HG03139 (cell line): ENCODE results near the gene KIF26A.

Experiments
- ATAC-seq: cut with Tn5 transposase; IDR thresholded peaks from one replicate; pipeline ENCODE4 v1.9.1; 2021; ENCODE audit not compliant: unreplicated experiment

KIF26A gene

DNA sequence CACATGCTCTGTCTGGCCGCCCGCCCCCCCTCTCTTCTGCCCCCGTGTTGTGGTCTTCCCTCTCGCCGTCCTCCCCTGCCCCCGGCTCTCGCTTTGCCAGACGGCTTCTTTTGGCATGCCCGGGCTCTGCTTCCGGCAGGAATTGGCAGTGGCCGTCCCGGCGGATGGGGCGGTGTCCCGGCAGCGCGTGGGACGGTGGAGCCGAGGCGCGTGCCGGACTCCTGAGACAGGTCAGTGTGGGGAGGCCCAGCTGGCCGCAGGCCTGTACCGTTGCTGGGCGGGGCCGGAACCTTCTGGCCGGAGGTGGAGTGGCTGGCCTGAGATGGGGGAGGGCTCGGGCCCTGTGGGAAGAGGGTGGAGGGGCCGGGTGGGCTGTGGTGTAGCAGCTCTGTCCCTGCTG is 17.1 kb downstream of the KIF26A start:
- ATAC-seq = no peak

DNA sequence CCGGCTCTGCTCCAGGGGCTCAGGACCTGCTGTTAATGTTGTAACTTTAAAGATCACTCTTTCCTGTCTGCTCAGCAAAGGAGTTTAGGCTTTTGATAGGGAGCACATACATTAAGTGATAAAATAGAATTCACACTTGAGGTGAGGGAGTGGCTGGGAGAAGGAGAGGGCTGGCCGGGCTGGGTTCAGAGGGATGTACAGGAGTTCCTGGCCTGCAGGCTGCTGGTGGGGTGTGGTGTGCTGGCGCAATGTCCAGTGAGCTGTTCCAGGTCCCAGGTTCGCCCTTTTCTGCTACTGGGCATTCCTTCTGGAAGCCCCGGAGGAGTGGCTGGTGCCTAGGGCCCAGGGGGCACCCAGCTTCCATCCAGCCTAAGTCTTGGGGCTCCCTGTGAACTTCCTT is 17.8 kb downstream of the KIF26A start:
- no peak for ATAC-seq

DNA sequence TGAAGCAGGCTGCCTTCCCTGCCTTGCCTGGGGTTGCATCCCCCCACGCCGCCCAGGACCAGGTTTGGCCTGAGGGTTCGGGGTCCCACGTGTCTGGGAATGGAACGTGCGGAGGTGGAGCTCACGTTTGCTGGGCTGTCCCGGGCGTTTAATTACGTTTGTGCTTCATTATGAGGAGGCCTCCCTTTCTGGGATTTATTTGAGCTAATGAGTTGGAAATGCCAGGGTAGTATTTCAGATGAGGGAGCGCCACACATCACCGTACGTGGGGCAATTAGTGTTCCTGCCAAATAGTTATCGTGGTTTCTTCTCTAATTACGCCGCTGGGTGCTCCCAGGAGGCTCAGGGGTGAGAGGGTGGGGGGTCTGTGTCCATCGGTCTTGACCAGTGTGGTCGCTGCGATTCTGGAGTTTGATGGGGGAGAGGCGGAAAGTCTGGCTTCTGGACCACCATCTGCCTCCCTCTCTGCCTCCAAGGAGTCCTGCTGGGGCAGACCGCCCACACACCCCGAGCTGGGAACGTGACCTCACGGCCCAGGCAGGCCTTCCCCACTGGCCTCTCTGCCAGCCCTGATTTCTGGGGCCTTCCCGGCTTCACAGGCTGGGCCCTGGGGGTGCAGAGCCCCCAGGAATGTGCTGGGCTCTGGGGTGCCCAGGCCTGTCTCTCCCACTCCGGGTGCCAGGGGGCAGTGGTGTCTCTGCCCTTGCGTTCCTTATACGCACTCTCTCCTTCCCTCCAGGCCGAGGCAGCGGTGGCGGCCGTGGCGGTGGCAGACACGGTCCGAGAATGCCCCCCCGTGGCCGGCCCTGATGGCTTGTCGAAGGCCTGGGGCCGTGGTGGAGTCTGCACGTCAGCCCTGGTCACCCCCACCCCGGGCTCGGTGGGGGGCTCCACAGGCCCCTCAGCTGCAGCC is 18.9 kb downstream of the KIF26A start:
- ATAC-seq = no peak

DNA sequence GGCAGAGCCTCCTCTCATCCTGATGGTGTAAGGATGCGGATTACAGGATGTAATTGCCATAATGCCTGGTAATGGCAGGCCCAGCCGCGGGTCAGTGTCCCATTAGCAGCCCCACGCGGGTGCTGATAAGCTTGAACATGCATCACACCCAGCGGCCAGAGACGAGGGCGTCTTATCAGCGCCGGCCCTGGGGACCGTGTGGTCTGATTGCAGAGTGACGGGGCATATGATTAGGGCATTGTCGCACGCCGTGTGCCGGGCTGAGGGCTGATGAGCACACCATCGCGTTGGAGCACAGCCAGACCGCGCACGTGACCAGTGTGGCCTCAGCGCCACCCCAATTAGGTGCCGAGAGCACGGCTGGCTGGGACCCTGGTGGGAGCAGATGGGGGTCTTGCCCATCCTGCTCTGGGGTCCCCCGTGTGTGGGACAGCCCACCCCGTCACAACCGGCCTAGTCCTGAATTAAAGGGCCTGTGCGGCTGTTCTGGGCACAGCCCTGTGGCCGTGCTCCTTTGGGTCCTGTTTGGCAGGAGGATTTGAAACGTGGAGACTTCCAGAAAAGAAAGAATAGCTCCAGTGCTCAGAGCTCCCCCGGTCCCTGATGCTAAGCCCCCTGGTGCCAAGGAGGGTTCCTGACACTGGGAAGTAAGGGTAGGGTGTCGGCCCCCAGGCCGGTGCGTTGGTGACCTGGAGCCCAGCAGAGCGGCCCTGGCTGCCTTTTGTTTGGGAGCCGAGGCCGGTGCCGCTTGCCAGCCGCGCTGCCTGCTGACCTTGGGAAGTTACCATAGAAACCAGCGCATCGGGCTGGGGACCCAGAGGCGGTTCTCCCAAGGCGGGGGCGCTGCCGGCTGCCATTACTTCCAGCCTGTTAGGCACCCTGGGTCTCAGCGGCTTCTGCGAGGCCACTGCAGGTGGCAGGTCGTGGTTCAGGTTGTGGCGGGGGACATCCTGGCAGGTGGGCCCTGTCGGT is 20.7 kb downstream of the KIF26A start:
- ATAC-seq = no peak

DNA sequence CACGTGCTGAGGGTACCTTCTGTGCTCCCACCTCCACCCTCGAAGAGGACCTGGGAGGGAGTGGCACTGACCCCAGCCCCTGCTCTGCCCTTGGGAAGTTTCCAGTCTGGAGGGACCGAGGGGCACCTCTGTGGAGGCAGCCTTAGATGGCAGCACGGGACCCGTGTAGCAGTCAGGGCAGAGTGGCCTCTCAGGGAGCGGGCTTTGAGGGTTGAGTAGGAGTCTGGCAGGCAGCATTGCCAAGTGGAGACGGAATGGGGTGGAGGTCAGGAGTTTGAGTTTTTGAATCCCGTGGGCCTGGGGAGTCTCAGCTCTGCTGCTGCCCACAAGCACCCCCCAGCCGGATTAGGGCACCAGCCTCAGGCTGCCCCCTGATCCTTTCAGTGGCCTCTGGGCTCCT is 21.6 kb downstream of the KIF26A start:
- no peak for ATAC-seq

DNA sequence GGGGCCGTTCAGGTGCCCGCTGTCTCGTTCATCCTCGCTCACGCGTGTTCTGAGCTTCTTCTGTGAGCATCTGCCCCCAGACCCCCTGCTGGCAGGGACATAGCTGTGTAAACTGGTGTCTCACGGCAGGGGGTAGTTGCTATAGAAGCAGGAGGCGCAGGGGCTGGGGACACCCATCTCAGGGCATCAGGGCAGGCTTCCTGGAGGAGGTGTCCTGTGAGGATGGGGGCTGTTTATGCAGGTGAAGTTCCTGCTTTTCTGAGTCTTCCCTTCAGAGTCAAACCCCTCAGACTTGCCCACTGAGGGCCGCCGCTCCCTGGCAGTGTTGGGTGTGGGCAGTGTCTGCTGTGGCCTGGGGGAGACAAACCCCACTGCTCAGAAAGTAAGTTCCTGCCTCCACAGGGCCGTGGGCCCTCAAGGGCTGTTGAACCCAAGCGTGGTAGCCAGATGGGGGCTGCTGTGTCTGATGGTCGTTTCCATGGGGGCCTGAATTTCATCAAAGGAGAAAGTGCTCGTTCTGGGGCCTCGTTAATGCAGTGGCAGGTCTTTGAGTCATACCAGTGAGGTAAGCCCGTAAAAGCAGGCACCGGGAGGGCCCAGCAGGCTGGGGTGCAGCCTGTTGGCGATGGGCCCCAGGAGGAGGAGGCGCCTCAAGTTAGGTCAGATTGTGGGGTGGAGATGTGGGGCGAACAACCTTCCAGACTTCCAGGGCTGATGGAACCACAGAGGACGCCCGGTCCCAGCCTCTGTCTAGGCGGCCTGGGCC is 23.4 kb downstream of the KIF26A start:
- ATAC-seq = no peak

DNA sequence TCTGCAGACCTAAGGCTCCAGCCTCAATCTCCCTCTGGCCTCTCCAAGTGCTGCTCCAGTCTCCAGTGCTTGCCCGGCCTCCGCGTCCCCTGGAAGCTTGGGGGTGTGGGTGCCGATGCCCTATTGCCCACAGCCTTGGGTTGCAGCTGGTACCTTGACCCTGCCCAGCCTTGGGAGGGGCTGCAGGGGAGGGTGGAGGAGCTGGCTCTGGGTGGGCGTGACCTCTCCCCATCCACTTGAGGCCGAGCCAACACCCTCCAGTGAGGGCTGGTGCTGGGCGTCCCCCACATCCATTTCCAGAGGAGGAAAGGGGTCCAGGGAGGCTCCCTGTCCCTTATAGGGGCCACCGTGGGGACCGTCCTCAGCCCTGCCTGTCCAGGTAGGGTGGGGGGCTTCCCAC is 24.1 kb downstream of the KIF26A start:
- ATAC-seq = no peak

DNA sequence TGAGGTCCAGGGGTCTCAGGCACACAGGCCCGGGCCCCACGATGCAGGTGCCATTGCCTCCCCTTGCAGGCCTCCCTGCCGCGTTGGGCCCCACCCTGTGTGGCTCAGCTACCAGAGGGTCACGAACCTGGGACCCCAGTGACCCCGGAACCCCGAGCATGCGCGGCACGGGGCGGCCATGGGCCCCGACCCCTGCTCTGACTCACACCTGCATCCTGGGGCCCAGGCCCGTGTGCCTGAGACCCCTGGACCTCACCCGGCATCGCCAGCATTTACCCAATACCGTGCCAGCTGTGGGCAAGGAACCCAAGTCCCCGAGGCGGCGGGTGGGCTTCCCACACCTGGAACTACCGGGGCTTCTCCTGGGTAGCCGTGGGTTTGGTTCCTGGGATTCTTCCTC is 25.2 kb downstream of the KIF26A start:
- ATAC-seq = no peak

DNA sequence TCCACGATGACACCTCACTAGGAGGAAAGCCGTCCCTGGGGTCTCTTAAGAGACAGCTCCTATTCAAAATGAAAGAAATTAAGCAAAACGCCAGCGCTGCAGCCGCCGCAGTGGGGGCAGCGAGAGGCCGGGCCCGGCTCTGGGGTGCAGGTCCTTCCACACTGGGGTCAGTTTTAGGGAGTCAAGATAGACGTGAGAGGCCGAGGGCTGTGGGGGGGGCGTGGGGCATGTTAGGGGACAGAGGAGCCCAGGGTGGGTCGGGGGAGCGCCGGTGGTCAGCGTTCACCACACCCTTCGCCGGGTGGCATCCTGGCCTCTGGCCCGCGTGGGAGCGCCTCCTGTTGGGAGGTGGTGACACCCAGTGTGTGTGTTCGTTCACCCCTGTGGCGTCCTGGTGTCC is 25.7 kb downstream of the KIF26A start:
- ATAC-seq = no peak

DNA sequence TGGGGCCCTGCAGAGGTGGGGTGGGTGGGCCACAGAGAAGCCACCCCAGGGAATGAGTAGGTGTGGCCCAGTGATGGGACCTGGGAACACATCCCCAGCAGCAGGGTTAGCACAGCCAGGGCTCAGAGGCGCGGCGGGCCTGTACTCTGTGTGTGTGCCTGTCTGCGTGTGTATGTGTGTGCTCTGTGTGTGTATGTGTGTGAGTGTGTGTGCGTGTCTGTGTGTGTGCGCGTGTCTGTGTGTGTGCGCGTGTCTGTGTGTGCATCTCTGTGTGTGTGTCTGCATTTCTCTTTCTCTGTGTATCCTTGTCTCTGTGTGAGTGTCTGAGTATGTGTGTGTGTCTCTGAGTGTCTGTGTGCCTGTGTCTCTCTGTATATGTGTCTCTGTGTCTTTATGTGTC is 26.1 kb downstream of the KIF26A start:
- no peak for ATAC-seq

DNA sequence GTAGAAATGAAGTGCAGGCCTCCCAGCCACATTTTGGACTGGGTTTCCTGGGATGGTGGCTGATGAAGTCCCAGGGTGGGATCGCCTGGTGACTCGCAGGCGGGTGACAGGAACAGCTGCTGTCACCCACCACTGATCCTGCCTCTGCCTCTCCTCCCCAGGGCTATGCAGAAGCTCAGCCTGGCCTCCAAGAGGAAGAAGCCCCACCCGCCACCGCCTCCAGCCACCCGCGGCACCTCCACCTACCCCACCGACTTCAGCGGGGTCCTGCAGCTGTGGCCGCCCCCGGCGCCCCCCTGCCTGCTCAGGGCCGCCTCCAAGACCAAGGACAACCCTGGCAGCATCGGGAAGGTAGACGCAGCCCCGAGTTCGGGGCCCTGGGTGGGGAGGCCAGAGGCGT is 28.3 kb downstream of the KIF26A start:
- no peak for ATAC-seq

DNA sequence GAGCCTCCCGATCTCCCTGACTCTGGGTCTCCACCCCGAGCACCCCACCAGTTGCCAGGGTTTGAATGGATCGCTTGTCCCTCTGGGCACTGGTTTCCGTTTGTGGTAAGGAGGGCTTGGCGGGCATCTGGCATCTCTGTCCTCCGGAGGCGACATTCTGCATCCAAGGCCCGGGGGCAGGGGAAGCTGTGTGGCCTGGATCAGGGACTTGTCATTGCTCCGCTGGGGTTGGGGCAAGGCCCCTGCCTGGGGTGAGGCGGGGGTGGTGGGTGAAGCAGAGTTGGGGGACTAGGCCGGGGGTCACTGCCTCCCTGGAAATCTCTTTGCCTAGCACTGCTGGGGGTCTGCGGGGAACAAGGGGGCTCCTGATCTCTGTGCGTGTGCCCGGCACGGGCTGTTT is 30.2 kb downstream of the KIF26A start:
- no peak for ATAC-seq

DNA sequence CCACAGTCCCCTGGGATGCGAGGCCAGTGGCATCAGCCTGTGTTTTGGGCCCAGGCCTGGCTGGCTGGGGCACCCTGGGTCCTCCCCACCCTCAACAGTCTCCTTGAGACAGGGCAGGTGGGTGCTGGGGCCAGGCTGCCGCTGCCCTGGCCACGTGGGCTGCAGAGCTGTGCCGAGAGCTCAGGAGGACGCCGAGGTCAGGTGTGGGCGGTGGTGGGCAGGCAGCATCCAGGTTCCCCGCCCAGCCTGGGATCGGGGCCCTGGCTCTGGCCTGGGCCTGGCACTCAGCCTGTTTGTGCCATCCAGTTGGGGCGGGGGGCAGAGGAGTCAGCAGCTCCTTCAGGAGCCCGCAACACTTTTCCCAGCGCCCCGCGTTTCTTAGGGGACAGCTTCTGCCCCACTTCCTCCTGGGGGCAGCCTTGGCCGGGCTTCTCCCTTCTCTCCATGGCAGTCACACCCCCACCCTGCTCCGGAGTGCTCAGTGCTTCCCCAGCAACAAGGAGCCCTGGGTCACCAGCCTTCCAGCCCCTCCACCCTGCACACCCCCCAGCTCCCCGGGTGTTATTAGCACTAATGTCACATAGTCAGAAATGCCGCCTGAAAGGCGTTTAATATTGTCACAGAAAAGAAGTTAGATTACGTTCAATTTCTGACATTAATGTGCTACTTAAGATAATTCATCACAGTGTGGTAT is 30.8 kb downstream of the KIF26A start:
- ATAC-seq = no peak

DNA sequence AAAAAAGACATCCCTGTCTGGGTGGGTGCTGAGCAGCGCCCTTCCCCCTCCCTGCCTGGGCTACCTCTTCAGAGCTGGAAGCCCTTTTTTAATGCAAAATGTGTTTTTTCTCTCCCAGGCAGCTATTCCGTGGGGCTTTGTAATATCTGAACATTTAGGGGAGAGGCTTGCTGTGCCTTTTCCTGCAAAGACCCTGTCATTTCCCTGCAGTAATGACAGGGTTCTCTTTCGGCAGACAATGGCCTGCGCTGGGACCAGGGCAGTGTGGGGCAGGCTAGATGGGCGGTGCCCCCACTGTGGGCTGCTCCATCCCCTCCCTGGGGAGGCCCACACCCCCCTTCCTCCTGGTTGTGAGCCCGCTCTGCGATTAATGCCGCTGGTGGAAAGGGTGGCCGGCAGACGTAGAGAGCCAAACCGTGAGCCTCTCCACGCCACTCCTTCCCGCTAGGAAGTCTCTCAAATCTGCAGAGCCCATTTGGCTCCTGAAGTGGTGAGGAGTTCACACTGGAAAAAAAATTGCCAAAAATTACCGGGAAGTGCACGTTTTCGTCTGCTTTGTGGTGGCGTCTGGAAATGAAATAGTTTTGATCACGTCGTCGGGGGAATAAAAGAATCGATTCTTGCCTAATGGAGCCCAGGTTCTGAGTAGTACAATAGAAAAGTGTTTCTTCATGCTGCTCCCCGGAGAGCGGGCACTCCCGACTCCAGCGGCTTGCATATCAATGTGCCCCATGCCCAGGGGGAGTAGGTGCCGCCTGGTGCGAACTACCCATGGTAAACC is 31.5 kb downstream of the KIF26A start:
- ATAC-seq = no peak

DNA sequence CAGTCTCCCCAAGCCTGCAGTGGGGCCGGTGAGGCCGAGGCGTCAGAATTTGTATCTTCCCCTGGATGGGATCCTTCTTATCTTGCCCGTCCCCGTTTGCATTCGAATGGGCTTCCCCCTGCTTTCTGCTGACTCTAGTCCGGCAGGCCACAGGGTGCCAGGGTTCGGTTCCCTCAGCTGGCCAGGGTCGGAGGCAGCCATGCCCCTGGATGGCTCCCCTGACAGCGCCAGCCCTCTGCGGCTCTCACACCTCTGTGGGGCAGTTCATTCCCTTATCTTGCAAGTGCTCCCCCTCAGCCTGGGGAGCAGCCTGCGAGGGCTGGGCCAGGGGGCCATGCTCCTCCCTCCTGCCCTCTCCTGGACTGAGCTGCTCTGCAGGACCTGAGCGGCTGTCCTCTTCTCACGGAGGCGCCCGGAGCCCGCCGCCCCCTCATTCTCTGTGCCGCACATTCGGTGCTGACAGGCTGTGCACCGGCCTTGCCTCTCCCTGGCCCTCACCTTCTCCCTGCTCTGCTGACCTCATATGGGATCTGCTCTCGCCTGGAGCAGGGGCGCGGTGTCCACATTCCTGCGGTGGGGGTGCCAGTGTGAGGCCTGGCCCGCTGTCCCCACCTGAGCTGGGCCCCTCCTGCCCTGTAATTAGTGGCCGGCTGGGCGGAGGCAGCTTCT is 32.8 kb downstream of the KIF26A start:
- no peak for ATAC-seq

DNA sequence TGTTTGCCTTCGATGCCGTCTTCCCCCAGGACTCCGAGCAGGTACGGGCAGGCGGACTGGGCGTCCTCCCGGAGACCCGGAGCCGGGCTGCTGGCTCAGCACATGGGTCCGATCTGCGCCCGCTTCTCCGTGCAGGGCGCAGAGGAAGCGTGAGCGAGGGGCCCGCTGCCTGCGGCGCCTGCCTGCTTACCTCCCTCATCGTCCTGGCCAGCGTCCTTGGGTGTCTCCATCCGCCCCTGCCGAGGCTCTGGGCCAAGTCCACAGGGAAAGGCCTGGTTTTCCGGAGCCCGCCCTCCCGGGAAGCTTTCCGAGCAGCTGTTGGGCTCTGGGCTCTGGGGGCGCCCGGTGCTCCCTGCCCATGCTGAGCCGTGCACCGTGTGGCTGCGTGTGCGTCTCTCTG is 33.5 kb downstream of the KIF26A start:
- no peak for ATAC-seq

DNA sequence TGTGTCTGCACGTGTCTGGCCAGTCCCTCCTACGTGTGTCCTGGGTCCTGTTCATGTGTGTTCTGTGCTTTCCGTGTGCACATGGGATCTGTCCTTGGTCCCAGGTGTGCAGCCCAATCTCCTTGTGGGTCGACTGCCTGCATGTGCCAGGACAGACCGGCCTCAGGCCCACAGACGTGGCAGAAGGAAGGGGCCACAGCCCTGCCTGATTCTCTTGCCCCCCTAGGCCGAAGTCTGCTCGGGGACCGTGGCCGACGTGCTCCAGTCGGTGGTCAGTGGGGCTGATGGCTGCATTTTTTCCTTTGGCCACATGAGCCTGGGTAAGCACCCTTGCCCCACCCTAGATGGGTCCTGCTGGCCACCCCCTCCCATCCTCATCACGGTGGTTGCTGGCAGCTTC is 34.0 kb downstream of the KIF26A start:
- ATAC-seq = no peak

DNA sequence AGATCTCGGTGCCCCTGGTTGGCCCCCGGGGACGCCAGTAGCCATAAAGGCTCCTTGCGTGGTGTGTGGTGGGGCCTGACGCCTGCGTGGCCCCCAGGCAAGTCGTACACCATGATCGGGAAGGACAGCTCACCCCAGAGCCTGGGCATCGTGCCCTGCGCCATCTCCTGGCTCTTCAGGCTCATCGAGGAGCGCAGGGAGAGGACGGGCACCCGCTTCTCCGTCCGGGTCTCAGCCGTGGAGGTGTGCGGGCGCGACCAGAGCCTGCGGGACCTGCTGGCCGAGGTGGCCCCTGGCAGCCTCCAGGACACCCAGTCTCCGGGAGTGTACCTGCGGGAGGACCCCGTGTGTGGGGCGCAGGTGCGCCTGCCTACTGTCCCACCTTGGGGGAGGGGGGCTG is 34.5 kb downstream of the KIF26A start:
- ATAC-seq = no peak

DNA sequence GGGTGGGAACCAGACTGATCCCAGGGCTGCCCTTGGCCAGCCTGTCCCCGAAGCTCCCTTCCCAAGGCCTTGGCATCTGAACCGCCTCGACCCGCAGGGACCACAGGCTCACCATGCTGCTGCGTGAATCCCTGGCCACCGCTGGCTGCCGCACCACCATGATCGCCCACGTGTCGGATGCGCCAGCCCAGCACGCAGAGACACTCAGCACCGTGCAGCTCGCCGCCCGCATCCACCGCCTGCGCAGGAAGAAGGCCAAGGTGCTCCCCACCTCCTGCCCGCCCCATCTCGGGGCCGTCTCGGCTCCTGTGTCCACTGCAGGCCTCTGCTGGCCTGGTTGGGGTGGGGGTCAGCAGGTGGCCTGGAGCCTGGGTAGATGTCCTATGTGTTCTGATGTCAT is 35.7 kb downstream of the KIF26A start:
- no peak for ATAC-seq
